HT-29 (cell line): ENCODE results near the gene SMARCD3. TPM values are rescaled to one million over a fixed set of nuclear protein-coding genes. Genes with fewer than 3 reads are reported as not detected.

ENCODE experiments used
- DNase-seq: peaks from one replicate; pipeline ENCODE4 v3.0.0-alpha.2; 2015; ENCODE audit warnings: low spot score
- total RNA-seq: library from RNA; depleted of rRNA; stranded (reverse); fragments of >200 nt; shearing (Covaris generic); gene quantifications from 2 replicates; pipeline ENCODE4 v1.2.3, GENCODE V29; 2014

Gene SMARCD3
- total RNA-seq, 1 experiment from 2014 or later, result 1.3 TPM

- DNase-seq, result peak; percentile 0
Measured at GRCh38 chr7:151237244-151238189, 11.0 kb downstream of the SMARCD3 start.

GRCh38 chr7:151236406-151236805, 12.1 kb downstream of the SMARCD3 start:
- no peak for DNase-seq

- no peak for DNase-seq
Measured at GRCh38 chr7:151235091-151235787, 13.3 kb downstream of the SMARCD3 start.

- no peak for DNase-seq
Measured at GRCh38 chr7:151233804-151234203, 14.7 kb downstream of the SMARCD3 start.

- peak; percentile 50 for DNase-seq
Measured at GRCh38 chr7:151232917-151233701, 15.4 kb downstream of the SMARCD3 start.

GRCh38 chr7:151232091-151232916, 16.2 kb downstream of the SMARCD3 start, which contains the start of gene CHPF2:
CHPF2 (plus strand) TSS chr7:151232483; CDS start chr7:151234012, 1,529 bp downstream.
- peak; percentile 95 for DNase-seq

- no peak for DNase-seq
Measured at GRCh38 chr7:151231080-151231479, 17.4 kb downstream of the SMARCD3 start.

- DNase-seq, result no peak
Measured at GRCh38 chr7:151229249-151229648, 19.2 kb downstream of the SMARCD3 start.

GRCh38 chr7:151228024-151228866, 20.2 kb downstream of the SMARCD3 start:
- no peak for DNase-seq

- peak; percentile 100 for DNase-seq
Measured at GRCh38 chr7:151226875-151227782, 21.4 kb downstream of the SMARCD3 start, which contains the start of gene ABCF2. ABCF2 (minus strand) TSS chr7:151227205; CDS start chr7:151226458, 747 bp downstream.

GRCh38 chr7:151226560-151226874, 22.0 kb downstream of the SMARCD3 start:
- DNase-seq, result no peak

- DNase-seq, result no peak
Measured at GRCh38 chr7:151225948-151226510, 22.5 kb downstream of the SMARCD3 start.

GRCh38 chr7:151223728-151224127, 24.8 kb downstream of the SMARCD3 start:
- DNase-seq, result no peak

GRCh38 chr7:151218170-151218569, 30.3 kb downstream of the SMARCD3 start:
- no peak for DNase-seq

- no peak for DNase-seq
Measured at GRCh38 chr7:151215396-151215795, 33.1 kb downstream of the SMARCD3 start.

GRCh38 chr7:151213826-151214225, 34.7 kb downstream of the SMARCD3 start:
- DNase-seq, result no peak

- no peak for DNase-seq
Measured at GRCh38 chr7:151212626-151213025, 35.9 kb downstream of the SMARCD3 start.

- no peak for DNase-seq
Measured at GRCh38 chr7:151211155-151211772, 37.2 kb downstream of the SMARCD3 start.
